Amygdala (tissue), 56 donors: ENCODE data around the gene TSPAN16.
"Not testable (repeated sequence)": the region's sequence is repeated elsewhere in the genome, so short reads cannot be mapped to it uniquely, and the experiment has no call there.

ENCODE experiments used
- DNase-seq, 56 donors: peaks; one replicate each; lab custom pipeline; 2025; lab: John Stamatoyannopoulos, UW

TSPAN16 gene

GRCh38 chr19:11299946-11300810, 4.2 kb downstream of the TSPAN16 start:
- peak in 2 of 56 donors; percentile 53 to 68 for DNase-seq

GRCh38 chr19:11300811-11301120, 4.8 kb downstream of the TSPAN16 start:
- peak in 11 of 56 donors; percentile 3 to 68 (median 20) for DNase-seq

- DNase-seq: no peak
These were observed 9.0 kb downstream of the TSPAN16 start for GRCh38 chr19:11304936-11305335.

GRCh38 chr19:11306337-11306736, 10.4 kb downstream of the TSPAN16 start:
- DNase-seq: no peak

GRCh38 chr19:11320278-11320995, 24.5 kb downstream of the TSPAN16 start:
- DNase-seq: not testable (repeated sequence)

- DNase-seq: no peak
These were observed 25.5 kb downstream of the TSPAN16 start for GRCh38 chr19:11321191-11322126.

GRCh38 chr19:11322269-11323024, 26.5 kb downstream of the TSPAN16 start:
- no peak for DNase-seq

- DNase-seq: no peak
These were observed 27.7 kb downstream of the TSPAN16 start for GRCh38 chr19:11323601-11324078.

GRCh38 chr19:11324079-11324661, 28.2 kb downstream of the TSPAN16 start:
- peak in 49 of 56 donors; percentile 5 to 69 (median 42) for DNase-seq

GRCh38 chr19:11324748-11325389, 28.9 kb downstream of the TSPAN16 start:
- DNase-seq: peak in 1 of 56 donors; percentile 15

GRCh38 chr19:11325544-11325943, 29.6 kb downstream of the TSPAN16 start:
- no peak for DNase-seq

GRCh38 chr19:11330127-11330526, 34.2 kb downstream of the TSPAN16 start:
- DNase-seq: no peak

GRCh38 chr19:11331502-11331901, 35.5 kb downstream of the TSPAN16 start:
- DNase-seq: no peak

- DNase-seq: no peak
These were observed 36.9 kb downstream of the TSPAN16 start for GRCh38 chr19:11332822-11333221.

GRCh38 chr19:11333838-11334237, 37.9 kb downstream of the TSPAN16 start:
- DNase-seq: not testable (repeated sequence)

GRCh38 chr19:11335449-11336146, 39.6 kb downstream of the TSPAN16 start:
- DNase-seq: no peak

GRCh38 chr19:11337080-11337479, 41.1 kb downstream of the TSPAN16 start:
- DNase-seq: no peak

GRCh38 chr19:11338121-11338520, 42.2 kb downstream of the TSPAN16 start:
- no peak for DNase-seq
